Upper lobe of left lung (tissue), 4 donors: Measurements from ENCODE around the gene DPYD.
A peak's percentile ranks its signal among the peaks of the same experiment; 100 is the strongest.

Source experiments
- CTCF ChIP-seq, 6 experiments: fragments of 450-650 bp in 4 of 6; fragments of 200-600 bp in 2 of 6; sonication (generic) in 2 of 6; IDR thresholded peaks; one replicate each; pipeline ENCODE4 v1.5.1; 2016 to 2019; ENCODE audit warnings: antibody characterized with exemption in 6 of 6
- EP300 ChIP-seq, 4 donors: sonication (generic); formaldehyde crosslinking; IDR thresholded peaks; one replicate each; pipeline ENCODE4 v1.5.1; 2017; ENCODE audit warnings: antibody characterized with exemption in 4 of 4, control low read depth in 2 of 4
- POLR2A ChIP-seq, 4 donors: fragments of 450-650 bp; IDR thresholded peaks; one replicate each; pipeline ENCODE4 v1.5.1; 2016 to 2017; ENCODE audit warnings: antibody characterized with exemption in 4 of 4, mild to moderate bottlenecking in 2 of 4
- POLR2AphosphoS5 ChIP-seq, 2 donors: sonication (generic); formaldehyde crosslinking; IDR thresholded peaks; one replicate each; pipeline ENCODE4 v1.5.1; 2017; ENCODE audit warnings: antibody characterized with exemption in 2 of 2

DNA sequence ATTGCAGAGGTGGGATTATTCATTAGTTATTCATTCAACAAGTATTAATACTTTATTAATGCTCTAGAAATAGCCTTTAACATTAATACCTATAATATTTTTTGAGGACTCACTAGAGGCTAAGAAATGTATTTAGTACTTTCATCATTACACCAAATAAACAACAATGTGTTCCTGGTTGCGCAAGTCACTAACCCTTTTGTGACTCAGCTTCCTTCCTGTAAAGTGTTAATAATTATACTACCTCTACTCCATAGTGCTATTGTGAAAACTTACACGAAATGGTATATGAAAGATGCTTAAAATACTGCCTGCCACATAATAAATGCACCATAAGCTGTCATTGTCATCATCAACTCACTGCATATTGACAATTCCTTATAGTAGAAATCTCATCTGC, 431.0 kb downstream of the DPYD start:
- TF ChIP-seq CTCF (IDR thresholded peaks at IDR 0.05) = no peak
- TF ChIP-seq POLR2A (IDR thresholded peaks at IDR 0.05) = no peak
- peak in 1 of 4 donors; percentile 23 for TF ChIP-seq EP300 (IDR thresholded peaks at IDR 0.05)
- no peak for TF ChIP-seq POLR2AphosphoS5 (IDR thresholded peaks at IDR 0.05)
